ENCODE measurements around the gene NSDHL.

- TF ChIP-seq CTCF (IDR thresholded peaks at IDR 0.05; ENCODE audit: low read length) (no peak), EZH2phosphoT487 (IDR thresholded peaks at IDR 0.05; ENCODE audit: low read length) (no peak), EZH2 (optimal IDR thresholded peaks at IDR 0.05; ENCODE audit: low read depth, low read length) (no peak)
These were observed 528 bp downstream of the NSDHL start for GRCh38 chrX:152831391-152831790.

Measured in MM.1S (cell line).